Neural cell (in vitro differentiated cells): ENCODE data around the gene TBC1D14. TPM values are rescaled to one million over a fixed set of nuclear protein-coding genes. Genes with fewer than 3 reads are reported as not detected.

Experiments
- H2AFZ ChIP-seq: fragments of 200-600, 300-800 bp; sonication (generic), shearing (Covaris generic); 2 replicates; pipeline ENCODE4 v1.6.0; 2014; ENCODE audit warnings: low read depth, mild to moderate bottlenecking, antibody characterized with exemption, low read length, moderate library complexity
- H3F3A ChIP-seq: fragments of 200-600 bp; shearing (Covaris generic); 2 replicates; pipeline ENCODE4 v1.6.1; 2016; ENCODE audit warnings: mild to moderate bottlenecking, moderate library complexity, mixed read lengths, antibody characterized with exemption, low read length; ENCODE audit not compliant: insufficient read depth, poor library complexity, severe bottlenecking
- H3K27ac ChIP-seq: fragments of 200-600, 300-800 bp; sonication (generic), shearing (Covaris generic); 2 replicates; pipeline ENCODE4 v1.5.1; 2014; ENCODE audit warnings: mild to moderate bottlenecking, low read length, moderate library complexity
- H3K27me3 ChIP-seq: fragments of 300-800, 200-600 bp; sonication (generic), shearing (Covaris generic); 2 replicates; pipeline ENCODE4 v1.6.0; 2014; ENCODE audit warnings: mild to moderate bottlenecking, low read depth, low read length, moderate library complexity; ENCODE audit not compliant: insufficient read depth
- H3K36me3 ChIP-seq: fragments of 300-800, 200-600 bp; sonication (generic), shearing (Covaris generic); 2 replicates; pipeline ENCODE4 v1.5.1; 2014; ENCODE audit warnings: mild to moderate bottlenecking, antibody characterized with exemption, low read length, moderate library complexity; ENCODE audit not compliant: insufficient read depth
- H3K4me2 ChIP-seq: fragments of 300-800, 200-600 bp; sonication (generic), shearing (Covaris generic); 2 replicates; pipeline ENCODE4 v1.6.0; 2014; ENCODE audit warnings: mild to moderate bottlenecking, low read length
- H3K4me3 ChIP-seq: fragments of 300-800, 200-600 bp; sonication (generic), shearing (Covaris generic); 2 replicates; pipeline ENCODE4 v1.5.1; 2014; ENCODE audit warnings: mild to moderate bottlenecking, low read length, moderate library complexity
- H3K79me2 ChIP-seq: fragments of 200-600 bp; shearing (Covaris generic); replicated peaks from 2 replicates; pipeline ENCODE4 v1.6.0; 2014; ENCODE audit warnings: mild to moderate bottlenecking, low read length, moderate library complexity; ENCODE audit not compliant: insufficient read depth
- H3K9ac ChIP-seq: fragments of 300-800, 200-600 bp; sonication (generic), shearing (Covaris generic); 2 replicates; pipeline ENCODE4 v1.6.1; 2016; ENCODE audit warnings: mild to moderate bottlenecking, low read length, mixed read lengths
- H3K9me2 ChIP-seq: fragments of 200-600 bp; shearing (Covaris generic); 2 replicates; pipeline ENCODE4 v1.6.1; 2016; ENCODE audit warnings: mild to moderate bottlenecking, low read length, mixed read lengths; ENCODE audit not compliant: insufficient read depth
- H3K9me3 ChIP-seq: fragments of 200-600, 300-800 bp; sonication (generic), shearing (Covaris generic); 2 replicates; pipeline ENCODE4 v1.6.1; 2016; ENCODE audit warnings: mild to moderate bottlenecking, mixed run types, low read length, moderate library complexity, mixed read lengths
- H4K20me1 ChIP-seq: fragments of 200-600 bp; shearing (Covaris generic); 2 replicates; pipeline ENCODE4 v1.6.1; 2016; ENCODE audit warnings: mild to moderate bottlenecking, mixed run types; ENCODE audit not compliant: insufficient read depth
- EP300 ChIP-seq: fragments of 450-650 bp; conservative IDR thresholded peaks from 2 replicates; pipeline ENCODE4 v1.6.1; 2014; ENCODE audit warnings: antibody characterized with exemption, mild to moderate bottlenecking, moderate library complexity; ENCODE audit not compliant: poor library complexity, severe bottlenecking
- EZH2 ChIP-seq: fragments of 200-600, 300-800 bp; shearing (Covaris generic), sonication (generic); IDR thresholded peaks from 2 replicates; pipeline ENCODE4 v1.6.1; 2014; ENCODE audit warnings: antibody characterized with exemption, low read length, borderline replicate concordance, mild to moderate bottlenecking; ENCODE audit not compliant: insufficient read depth, poor library complexity, severe bottlenecking
- MXI1 ChIP-seq: fragments of 450-650 bp; conservative IDR thresholded peaks from 2 replicates; pipeline ENCODE4 v1.6.1; 2014; ENCODE audit warnings: antibody characterized with exemption, mild to moderate bottlenecking; ENCODE audit not compliant: poor library complexity, severe bottlenecking
- POLR2AphosphoS5 ChIP-seq: IDR thresholded peaks from 2 replicates; pipeline ENCODE4 v1.6.1; 2012
- RAD21 ChIP-seq: fragments of 450-650 bp; conservative IDR thresholded peaks from 2 replicates; pipeline ENCODE4 v1.6.1; 2014; ENCODE audit warnings: antibody characterized with exemption, mild to moderate bottlenecking, moderate library complexity
- SMC3 ChIP-seq: fragments of 450-650 bp; conservative IDR thresholded peaks from 2 replicates; pipeline ENCODE4 v1.6.1; 2014; ENCODE audit warnings: antibody characterized with exemption, mild to moderate bottlenecking, moderate library complexity; ENCODE audit not compliant: poor library complexity
- TAF1 ChIP-seq: IDR thresholded peaks from 2 replicates; pipeline ENCODE4 v1.6.1; 2012; ENCODE audit warnings: low read depth
- polyA plus RNA-seq: library from polyadenylated mRNA; depleted of rRNA; stranded (reverse); fragments of >200 nt; gene quantifications from 2 replicates; pipeline ENCODE4 v1.2.3, GENCODE V29; 2014
- TF ChIP-seq, protein P1 (sequence below): fragments of 450-650 bp; IDR thresholded peaks from 2 replicates; pipeline ENCODE4 v1.5.1; 2014; ENCODE audit warnings: antibody characterized with exemption, mild to moderate bottlenecking, moderate library complexity; ENCODE audit not compliant: poor library complexity, severe bottlenecking
- TF ChIP-seq, protein P2 (sequence below): IDR thresholded peaks from 2 replicates; pipeline ENCODE4 v1.6.1; 2012; ENCODE audit warnings: borderline replicate concordance

Gene TBC1D14
- polyA plus RNA-seq, 1 donor from 2014 or later = 125 TPM

DNA sequence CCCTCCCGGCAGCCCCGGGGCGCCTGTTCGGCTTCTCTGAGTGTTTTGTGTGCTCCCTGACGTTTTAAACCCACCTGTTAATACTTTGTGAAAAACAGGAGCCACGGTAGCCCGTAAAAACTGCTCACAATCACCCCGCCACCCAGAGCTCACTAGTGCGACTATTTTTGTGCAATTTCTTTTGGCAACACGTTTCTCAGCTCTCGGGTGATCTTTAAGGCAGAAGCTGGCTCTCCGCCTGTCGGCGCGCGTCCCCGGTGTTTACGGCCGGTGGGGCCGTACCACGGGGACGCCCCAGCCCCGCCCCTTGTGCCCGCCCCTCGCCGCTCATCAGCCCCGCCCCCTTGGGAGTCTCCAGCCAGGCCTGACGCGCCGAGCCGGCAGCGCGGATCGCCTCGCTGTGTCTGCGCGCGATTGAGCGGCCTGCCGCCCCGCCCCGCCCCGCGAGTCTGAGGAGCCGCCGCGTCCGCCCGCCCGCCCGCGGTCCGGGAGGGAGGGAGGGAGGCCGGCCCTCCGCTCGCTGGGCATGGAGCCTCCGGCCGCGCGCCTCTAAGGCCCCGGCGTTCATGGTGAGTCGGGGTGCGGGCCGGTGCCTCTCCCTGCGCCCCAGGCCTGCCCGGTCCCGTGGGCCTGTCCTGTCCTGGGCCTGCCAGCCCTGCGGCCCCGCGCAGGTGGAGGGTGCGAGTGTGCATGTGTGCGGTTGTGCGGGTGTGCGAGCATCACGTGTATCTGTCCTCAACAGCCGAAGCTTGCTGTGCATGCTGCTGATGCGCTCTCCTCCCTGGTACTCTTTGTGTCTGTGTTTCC is 77.4 kb downstream of the TBC1D14 start:
- Histone ChIP-seq H3K9me2 (no peaks in the 10 kb centered on the region), H3F3A (no peaks in the 10 kb centered on the region), H4K20me1 (no peaks in the 10 kb centered on the region), H3K79me2 (peaks cover 40% of the 10 kb centered on the region), H3K27me3 (no peaks in the 10 kb centered on the region), H3K36me3 (no peaks in the 10 kb centered on the region), H3K4me2 (peak overlapping the region; percentile 87), H2AFZ (peak overlapping the region; percentile 85), H3K27ac (peak overlapping the region; percentile 86), H3K4me3 (peak overlapping the region; percentile 99), H3K9ac (peak overlapping the region; percentile 92), H3K9me3 (no peaks in the 10 kb centered on the region)
- no peak for TF ChIP-seq TAF1
- TF ChIP-seq SMC3 = peak; percentile 45
- peak; percentile 6 for TF ChIP-seq RAD21
- TF ChIP-seq EZH2 = no peak
- TF ChIP-seq, protein P1, sequence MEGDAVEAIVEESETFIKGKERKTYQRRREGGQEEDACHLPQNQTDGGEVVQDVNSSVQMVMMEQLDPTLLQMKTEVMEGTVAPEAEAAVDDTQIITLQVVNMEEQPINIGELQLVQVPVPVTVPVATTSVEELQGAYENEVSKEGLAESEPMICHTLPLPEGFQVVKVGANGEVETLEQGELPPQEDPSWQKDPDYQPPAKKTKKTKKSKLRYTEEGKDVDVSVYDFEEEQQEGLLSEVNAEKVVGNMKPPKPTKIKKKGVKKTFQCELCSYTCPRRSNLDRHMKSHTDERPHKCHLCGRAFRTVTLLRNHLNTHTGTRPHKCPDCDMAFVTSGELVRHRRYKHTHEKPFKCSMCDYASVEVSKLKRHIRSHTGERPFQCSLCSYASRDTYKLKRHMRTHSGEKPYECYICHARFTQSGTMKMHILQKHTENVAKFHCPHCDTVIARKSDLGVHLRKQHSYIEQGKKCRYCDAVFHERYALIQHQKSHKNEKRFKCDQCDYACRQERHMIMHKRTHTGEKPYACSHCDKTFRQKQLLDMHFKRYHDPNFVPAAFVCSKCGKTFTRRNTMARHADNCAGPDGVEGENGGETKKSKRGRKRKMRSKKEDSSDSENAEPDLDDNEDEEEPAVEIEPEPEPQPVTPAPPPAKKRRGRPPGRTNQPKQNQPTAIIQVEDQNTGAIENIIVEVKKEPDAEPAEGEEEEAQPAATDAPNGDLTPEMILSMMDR = peak; percentile 21
- peak; percentile 79 for TF ChIP-seq POLR2AphosphoS5
- TF ChIP-seq EP300 = peak; percentile 60
- peak; percentile 98 for TF ChIP-seq MXI1
- TF ChIP-seq, protein P2, sequence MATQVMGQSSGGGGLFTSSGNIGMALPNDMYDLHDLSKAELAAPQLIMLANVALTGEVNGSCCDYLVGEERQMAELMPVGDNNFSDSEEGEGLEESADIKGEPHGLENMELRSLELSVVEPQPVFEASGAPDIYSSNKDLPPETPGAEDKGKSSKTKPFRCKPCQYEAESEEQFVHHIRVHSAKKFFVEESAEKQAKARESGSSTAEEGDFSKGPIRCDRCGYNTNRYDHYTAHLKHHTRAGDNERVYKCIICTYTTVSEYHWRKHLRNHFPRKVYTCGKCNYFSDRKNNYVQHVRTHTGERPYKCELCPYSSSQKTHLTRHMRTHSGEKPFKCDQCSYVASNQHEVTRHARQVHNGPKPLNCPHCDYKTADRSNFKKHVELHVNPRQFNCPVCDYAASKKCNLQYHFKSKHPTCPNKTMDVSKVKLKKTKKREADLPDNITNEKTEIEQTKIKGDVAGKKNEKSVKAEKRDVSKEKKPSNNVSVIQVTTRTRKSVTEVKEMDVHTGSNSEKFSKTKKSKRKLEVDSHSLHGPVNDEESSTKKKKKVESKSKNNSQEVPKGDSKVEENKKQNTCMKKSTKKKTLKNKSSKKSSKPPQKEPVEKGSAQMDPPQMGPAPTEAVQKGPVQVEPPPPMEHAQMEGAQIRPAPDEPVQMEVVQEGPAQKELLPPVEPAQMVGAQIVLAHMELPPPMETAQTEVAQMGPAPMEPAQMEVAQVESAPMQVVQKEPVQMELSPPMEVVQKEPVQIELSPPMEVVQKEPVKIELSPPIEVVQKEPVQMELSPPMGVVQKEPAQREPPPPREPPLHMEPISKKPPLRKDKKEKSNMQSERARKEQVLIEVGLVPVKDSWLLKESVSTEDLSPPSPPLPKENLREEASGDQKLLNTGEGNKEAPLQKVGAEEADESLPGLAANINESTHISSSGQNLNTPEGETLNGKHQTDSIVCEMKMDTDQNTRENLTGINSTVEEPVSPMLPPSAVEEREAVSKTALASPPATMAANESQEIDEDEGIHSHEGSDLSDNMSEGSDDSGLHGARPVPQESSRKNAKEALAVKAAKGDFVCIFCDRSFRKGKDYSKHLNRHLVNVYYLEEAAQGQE = peak; percentile 35

DNA sequence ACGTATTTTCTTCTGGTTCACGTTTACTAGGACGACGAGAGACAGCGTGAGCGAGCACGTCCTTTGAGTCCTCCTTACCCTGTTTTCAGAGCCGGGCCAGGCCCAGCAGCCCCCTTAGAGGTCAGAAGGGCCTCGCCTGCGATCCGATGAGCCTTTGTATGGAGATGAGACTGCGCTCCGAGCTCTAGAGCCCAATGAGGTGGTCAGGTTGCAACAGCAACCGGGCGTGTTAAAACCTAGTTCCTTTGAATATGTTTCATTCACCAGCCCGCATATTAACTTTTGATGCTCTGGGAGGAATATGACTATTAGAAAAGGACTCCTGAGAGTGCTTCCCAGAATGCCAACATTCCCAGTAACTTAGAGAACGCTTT is 77.9 kb downstream of the TBC1D14 start:
- H2AFZ ChIP-seq = peak overlapping the region; percentile 85
- peak overlapping the region; percentile 99 for H3K4me3 ChIP-seq
- H3K9me3 ChIP-seq = no peaks in the 10 kb centered on the region
- no peaks in the 10 kb centered on the region for H3K9me2 ChIP-seq
- H3K27ac ChIP-seq = peak overlapping the region; percentile 86
- peaks cover 46% of the 10 kb centered on the region for H3K79me2 ChIP-seq
- H3K36me3 ChIP-seq = no peaks in the 10 kb centered on the region
- H3K27me3 ChIP-seq = no peaks in the 10 kb centered on the region
- H3F3A ChIP-seq = no peaks in the 10 kb centered on the region
- peak overlapping the region; percentile 92 for H3K9ac ChIP-seq
- TF ChIP-seq EP300 (no peak), MXI1 (peak; percentile 66), RAD21 (peak; percentile 48), POLR2AphosphoS5 (no peak), EZH2 (no peak), SMC3 (peak; percentile 39), TAF1 (no peak)
- TF ChIP-seq, protein P2 = peak; percentile 50
- TF ChIP-seq, protein P1 = no peak
- H3K4me2 ChIP-seq = peak overlapping the region; percentile 87
- H4K20me1 ChIP-seq = no peaks in the 10 kb centered on the region
